ENCODE measurements around the gene AP4B1.

GRCh38 chr1:113950908-113951307, 46.3 kb upstream of the AP4B1 start:
- no peak for TF ChIP-seq ZC3H4 (CRISPR knock-in tag; IDR thresholded peaks at IDR 0.05; ENCODE audit: borderline replicate concordance)
- no peak for TF ChIP-seq ZNF79 (CRISPR knock-in tag; IDR thresholded peaks at IDR 0.05; ENCODE audit: low read depth)

Measured in K562 (cell line).